Retinal pigment epithelial cell (primary cell): ENCODE data around the gene ARHGAP26.
A peak's percentile ranks its signal among the peaks of the same experiment; 100 is the strongest.

ENCODE experiments used
- DNase-seq: peaks from one replicate; pipeline ENCODE4 v3.0.0-alpha.2; 2010; ENCODE audit warnings: low read depth
- H3K4me3 ChIP-seq: 2 replicates; pipeline ENCODE4 v1.5.1; 2011; ENCODE audit warnings: mild to moderate bottlenecking, low read length, control low read depth, moderate library complexity
- TF ChIP-seq, protein P1 (sequence below): conservative IDR thresholded peaks from 2 replicates; pipeline ENCODE4 v1.5.1; 2011; ENCODE audit warnings: low read depth, low read length, control low read depth, inconsistent platforms

ARHGAP26 gene

DNA sequence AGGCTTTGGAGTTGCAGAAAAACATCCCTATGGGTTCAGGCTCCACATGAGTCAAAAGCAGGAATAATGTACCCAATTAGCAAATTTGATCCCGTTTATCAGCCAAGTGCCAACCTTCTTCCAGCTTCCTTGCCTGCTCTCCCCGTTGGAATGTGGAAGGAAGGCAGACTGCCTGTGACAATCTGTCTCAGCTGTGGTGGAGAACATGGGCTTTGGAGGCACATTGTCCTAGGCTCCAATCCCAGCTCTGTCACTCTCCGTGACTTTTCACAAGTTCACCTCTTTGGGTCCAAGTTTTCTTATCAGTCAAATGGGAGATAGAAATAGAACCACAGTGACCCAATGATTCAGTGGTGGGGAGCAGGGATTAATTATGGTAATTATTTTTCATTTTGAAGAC, 113.9 kb downstream of the ARHGAP26 start:
- no peak overlapping the region for H3K4me3 ChIP-seq
- TF ChIP-seq, protein P1, sequence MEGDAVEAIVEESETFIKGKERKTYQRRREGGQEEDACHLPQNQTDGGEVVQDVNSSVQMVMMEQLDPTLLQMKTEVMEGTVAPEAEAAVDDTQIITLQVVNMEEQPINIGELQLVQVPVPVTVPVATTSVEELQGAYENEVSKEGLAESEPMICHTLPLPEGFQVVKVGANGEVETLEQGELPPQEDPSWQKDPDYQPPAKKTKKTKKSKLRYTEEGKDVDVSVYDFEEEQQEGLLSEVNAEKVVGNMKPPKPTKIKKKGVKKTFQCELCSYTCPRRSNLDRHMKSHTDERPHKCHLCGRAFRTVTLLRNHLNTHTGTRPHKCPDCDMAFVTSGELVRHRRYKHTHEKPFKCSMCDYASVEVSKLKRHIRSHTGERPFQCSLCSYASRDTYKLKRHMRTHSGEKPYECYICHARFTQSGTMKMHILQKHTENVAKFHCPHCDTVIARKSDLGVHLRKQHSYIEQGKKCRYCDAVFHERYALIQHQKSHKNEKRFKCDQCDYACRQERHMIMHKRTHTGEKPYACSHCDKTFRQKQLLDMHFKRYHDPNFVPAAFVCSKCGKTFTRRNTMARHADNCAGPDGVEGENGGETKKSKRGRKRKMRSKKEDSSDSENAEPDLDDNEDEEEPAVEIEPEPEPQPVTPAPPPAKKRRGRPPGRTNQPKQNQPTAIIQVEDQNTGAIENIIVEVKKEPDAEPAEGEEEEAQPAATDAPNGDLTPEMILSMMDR = no peak
- DNase-seq = no peak

DNA sequence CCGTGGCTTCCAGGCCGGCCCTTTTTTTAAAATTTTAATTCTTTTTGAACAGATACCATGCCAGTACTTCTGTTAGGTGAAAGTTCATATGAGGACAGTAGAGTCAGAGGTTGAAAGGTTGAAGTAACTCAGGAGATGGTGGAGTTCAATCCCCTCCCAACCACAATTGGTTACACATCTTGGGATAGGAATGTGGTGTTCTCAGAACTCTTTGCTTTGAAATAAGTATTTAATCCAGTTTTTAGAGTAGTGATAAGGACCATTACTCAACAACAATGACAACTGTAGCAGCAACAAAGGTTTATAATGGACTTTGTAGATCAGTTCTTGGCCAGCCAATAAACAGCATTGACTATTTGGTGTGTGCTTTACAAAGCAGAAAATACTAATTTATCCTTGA, 116.0 kb downstream of the ARHGAP26 start:
- TF ChIP-seq, protein P1 = no peak
- H3K4me3 ChIP-seq = no peak overlapping the region
- DNase-seq = no peak

DNA sequence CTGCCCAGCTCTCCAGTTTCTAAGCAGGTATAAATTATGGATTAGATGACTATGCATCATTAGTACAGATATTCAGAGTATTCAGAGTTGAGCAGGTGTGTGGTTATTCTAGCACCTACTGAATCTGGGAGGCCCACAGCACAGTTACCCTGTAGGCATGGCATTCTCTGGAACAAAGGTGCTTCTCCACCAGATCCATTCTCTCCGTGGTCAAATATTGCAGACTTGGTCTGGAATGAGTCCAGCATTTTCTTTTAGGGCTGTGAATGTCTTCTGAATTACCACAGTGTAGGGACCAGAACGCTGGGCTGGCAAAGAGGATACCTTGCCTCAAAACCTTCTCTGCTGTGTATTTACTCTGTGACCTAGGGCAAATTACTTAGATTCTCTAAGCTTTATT, 116.8 kb downstream of the ARHGAP26 start:
- TF ChIP-seq, protein P1 = no peak
- DNase-seq = no peak
- no peak overlapping the region for H3K4me3 ChIP-seq

DNA sequence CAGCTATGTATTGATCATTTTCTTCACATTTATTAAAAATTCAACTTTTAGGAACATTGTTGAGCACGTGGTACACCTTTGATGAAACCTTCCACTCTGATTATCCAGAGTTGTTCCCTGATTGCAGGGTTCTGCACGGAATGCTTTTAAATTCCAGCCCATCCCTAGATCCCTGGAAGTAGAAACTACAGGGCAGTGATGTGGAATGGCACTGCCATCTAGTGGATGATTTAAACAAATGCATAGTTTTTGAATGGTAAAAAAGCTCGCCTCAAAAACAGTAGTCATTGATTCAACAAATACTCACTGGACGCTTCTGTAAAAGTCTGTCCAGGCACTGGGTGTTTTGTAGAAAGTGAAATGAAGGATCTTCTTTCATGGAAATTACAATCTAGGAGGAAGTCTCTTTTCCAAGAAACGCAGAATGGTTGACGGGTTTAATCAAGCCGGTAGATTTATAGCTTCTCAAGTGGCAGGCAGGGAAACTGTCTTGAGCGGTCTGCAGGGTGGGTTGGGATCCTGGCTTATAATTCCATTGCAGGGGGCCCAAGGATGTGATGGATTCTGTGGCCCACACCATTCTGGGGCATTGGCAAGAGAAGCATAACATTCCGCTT, 118.4 kb downstream of the ARHGAP26 start:
- TF ChIP-seq, protein P1 = peak; percentile 70
- no peak overlapping the region for H3K4me3 ChIP-seq
- no peak for DNase-seq

DNA sequence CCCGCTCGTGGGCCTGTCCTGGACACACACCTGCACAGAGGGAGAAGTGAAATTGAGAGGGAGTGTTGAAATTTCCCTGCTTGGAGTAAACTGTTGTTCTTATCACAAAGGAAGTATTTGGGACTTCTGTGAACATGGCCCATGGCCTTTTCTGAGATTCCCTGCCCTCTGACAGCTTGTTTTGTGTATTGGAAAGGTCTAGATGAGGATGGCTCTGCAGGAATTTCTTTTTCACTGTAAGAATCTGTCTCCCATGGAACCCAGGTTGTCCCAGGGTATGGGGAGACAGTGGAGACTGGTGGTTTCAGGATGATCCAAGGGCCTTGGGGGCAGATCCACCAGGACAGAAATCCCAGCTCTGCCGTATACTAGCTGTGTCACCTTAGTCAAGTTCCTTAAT, 121.8 kb downstream of the ARHGAP26 start:
- H3K4me3 ChIP-seq = no peak overlapping the region
- DNase-seq = no peak
- TF ChIP-seq, protein P1 = no peak

DNA sequence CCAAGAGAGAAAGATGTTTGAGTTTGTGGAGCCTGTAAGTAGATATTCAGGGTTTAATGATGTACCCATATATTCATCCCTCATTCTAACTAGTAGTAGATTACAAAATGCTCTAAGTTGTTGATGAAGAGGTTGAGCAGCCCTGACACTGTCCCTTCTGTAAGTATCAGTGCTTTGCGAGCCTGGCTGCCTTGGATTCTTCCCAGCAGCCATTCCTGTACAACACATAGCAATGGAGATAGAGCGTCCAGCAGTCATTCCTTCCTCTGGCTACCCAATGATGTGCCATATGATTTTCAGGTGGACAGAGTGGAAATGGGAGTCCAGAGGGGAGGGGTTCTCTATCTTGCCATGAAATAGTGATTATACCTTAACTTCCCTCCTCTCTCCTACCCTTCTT, 124.1 kb downstream of the ARHGAP26 start:
- TF ChIP-seq, protein P1 = no peak
- H3K4me3 ChIP-seq = no peak overlapping the region
- no peak for DNase-seq

DNA sequence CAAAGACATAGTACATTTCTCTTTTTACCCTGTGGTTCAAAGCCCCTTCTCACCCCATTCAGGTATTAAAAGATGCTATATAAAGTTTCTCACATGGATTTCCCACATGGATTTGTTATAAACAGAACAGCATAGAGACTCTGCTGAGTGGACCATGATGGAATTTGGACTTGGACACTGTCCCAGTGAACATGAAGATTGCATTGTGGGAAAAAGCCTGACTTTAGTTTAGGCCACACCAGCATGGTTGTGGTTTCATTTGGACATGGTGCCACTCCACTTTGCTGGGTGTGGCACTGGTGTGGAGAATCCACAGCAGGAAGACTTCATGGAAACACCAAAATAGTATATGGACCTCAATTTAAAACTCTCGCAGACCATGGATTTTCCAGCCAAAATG, 124.6 kb downstream of the ARHGAP26 start:
- TF ChIP-seq, protein P1 = no peak
- DNase-seq = peak; percentile 17
- no peak overlapping the region for H3K4me3 ChIP-seq
